Measurements from ENCODE around the gene CCN5.
A peak's percentile ranks its signal among the peaks of the same experiment; 100 is the strongest.

Gene CCN5

DNA sequence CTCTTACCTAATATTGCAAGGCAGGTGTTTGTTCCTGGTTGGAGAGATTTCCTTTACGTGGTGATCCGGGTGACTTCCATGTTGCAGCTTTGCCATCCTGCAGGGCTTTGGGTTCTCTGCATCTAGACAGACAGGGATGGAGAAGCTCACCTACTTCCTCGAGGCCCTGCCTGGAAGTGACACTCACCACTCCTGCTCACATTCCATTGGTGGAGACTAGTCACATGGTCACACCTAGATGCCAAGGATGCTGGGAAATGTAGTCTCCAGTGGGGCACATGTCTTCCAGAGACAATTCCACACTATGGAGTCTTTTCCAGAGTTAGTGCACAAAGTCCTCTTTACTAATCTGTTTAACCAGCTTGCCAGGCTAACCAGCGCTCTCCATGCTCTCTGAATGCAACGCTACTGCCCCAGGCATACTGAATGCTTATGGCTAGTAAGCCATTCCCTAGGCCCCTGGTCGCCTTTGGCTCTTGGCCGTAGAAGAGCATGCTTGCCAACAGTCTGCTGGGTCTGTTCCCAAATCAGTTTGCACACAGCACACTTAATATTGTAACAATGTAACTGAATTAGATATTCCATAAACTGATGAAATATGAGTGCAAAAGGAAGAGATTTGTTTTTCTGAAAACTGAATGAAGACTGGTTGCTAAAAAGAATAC, 23.8 kb downstream of the CCN5 start:
- DNase-seq = peak; percentile 11 to 16

DNA sequence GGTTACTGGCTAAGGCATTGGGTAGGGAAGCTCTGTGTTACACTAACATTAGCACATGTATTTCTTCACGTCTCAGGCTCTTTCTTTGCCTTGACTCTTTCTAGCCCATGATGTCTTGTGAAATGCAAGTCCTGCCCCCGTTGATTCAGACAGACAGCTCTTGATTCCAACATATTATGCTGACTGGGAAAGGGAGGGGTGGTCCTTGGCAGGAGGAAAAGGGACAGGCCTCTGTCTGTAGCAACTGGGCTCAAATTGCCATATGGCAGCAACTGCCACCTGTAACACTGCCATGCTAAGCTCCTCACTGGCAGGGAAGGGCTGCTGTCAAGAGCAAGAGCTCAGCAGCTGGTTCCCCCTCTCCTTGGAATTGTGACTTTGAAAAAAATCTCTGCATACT, 24.8 kb downstream of the CCN5 start:
- no peak for DNase-seq

DNA sequence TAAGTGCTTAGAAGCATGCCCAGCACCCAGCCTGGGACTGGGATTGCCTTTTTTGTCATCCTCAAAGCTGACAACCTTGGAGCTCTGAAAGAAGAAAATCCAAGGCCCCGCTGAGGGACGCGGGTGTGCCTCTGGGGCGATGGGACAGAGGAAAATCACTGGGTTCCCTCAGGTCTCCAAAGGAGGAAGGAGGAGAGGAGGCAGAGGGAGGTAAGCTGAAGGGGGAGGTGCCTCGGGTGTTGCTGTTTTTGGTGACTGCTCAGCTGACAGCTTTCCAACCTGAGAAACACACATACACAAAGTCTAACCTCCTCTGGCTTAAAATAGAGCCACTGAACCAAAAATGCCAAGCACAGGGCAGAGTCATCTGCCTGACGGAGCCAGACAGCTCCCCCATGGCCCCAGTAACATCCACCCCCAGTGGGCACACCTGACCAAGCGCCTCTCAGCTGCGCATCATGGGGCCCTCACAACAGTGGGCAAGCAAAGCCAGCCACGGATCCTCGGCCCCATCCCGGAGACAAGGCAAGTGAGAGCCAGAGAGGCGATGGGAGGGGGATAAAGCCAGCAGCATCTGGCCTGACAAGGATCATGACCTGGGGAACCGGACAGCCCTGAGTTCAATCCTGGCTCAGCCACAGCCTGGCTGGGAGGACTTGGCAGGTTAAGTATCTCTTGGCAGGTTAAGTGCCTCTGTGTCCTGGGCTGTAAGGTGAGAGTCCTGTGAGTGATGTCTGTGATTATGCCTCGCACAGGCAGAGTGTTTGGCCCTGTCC, 27.3 kb downstream of the CCN5 start:
- no peak for DNase-seq

DNA sequence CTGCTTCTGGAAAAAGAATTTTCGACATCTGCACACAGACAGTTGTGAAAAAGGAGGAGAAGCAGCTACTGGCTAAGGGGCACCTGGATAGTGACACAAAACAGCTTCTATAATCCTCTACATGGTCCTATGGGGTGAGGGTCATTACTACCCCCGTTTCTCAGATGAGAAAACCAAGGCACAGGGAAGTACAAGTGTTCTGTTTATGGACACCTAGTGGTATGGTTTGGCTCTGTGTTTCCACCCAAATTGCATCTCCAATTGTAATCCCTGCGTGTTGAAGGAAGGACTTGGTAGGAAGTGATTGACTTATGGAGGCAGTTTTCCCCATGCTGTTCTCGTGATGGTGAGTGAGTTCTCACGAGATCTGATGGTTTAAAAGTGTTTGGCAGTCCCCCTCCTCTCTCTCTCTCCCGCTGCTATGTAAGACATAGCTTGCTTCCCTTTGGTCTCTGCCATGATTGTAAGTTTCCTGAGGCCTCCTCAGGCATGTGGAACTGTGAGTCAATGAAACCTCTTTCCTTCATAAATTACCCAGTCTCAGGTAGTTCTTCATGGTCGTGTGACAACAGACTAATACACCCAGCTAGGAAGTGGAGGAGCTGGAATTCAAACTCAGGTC, 28.0 kb downstream of the CCN5 start:
- DNase-seq = no peak

DNA sequence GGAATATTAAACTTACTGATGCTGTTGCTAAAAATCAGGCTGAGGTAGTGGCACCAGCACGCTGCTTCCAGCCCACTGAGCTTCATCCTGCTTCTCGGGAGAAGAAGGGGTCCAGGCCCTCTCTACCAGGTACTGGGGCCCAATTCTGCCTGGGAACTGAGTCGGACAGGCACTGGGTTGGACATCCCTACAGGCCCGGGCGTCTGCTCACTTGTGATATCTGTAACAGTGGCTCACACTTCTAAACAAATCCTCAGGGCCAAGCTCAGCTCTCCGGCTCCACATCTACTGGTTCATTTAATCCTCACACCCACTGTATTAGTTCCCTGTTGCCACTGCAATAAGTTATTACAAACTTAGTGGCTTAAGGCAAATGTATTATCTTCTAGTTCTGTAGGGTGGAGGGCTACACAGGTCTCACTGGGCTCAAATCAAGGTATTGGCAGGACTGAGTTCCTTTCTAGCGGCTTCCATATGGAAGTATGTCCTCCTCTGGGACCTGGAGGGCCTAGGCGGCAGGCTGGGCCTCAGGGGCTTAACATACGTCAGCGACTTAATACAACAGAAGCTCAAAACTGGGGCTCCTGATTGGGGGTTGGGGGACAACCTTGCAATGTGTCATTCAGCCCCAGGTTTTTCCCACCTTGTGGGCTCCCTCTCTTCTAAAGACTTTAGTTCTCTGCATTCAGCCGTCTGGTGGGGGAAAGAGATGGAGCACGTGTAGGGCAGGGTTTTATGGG, 28.9 kb downstream of the CCN5 start:
- no peak for DNase-seq

DNA sequence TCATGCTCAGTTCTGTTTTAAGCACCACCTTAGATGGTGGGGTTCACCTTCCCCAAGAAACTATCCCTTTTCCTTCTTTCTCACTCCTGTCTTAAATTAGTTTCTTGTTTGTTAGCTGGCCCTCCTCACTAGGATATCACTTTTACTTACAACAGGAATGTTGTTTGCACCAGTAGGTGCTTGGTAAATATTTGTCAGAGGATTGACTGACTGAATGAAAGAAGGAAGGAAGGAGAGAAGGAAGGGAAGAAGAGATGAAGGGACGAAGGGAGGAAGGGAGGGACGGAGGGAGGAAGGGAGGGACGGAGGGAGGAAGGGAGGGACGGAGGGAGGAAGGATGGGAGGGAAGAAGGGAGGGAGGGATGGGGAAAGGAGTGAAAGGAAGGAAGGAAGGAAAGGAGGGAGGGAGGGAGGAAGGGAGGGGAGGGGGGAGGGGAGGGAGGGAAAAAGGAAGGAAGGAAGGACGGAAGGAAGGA, 30.0 kb downstream of the CCN5 start:
- no peak for DNase-seq

DNA sequence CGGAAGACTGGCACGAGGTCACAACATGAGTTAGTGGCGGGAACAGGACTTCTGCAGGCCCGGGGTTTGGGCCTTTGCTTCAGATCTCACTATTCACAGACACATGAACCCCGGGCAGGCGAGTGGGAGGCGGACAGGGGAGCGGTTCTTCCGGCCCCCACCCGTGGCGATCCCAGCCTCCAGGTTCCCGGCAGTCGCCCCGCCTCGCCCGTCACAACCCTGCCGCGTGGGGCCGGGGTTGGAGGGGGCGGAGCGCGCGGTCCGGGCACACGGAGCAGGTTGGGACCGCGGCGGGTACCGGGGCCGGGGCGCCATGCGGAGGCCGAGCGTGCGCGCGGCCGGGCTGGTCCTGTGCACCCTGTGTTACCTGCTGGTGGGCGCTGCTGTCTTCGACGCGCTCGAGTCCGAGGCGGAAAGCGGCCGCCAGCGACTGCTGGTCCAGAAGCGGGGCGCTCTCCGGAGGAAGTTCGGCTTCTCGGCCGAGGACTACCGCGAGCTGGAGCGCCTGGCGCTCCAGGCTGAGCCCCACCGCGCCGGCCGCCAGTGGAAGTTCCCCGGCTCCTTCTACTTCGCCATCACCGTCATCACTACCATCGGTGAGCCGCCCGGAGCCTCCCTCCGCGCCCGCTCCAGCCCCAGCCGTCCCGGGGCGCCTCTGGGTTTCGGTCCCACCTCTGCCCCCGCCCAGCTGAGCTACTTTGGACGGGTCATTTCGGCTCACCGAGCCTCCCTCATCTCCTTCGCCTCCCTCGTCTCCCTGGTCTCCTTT, 30.6 kb downstream of the CCN5 start, which contains the start of gene KCNK15:
KCNK15 (plus strand) TSS at position 268 of the 769 bp plus-strand sequence; CDS start at position 314, 46 bp downstream.
- no peak for DNase-seq

DNA sequence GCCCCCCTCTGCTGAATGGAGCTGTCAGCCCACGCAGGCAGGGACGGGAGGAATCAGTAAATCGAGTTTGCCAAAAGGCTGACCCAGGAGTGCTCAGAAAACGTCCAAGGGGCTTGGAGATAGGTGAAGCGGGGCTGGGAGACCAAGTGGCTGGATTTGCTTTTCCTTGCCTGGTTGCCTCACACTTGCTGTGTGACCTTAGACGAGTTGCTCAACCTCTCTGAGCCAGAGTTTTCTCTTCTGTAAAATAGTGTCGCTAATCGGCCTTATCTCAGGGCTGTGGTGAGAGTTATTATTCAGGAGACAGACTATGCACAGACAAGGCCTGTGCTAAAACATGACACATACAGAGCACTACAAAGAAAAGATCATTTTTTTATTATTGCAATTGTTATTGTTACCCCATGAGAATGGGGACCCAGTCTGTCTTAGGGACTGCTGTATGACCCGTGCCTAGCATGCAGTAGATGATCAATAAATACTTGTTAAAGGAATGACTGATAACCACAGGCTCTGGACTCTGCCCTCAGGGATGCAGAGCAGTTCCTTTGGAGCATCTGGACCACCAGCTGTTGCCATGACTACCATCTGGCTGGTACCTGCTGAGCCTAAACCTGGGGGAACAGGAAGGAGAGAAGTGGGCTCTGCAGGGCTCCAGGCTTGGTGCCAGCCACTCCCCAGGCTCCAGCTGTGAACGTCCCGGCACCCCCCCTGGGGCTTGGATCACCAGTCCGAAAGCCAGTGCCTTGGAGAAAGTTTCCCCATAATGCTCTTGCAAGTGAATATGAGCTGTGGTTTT, 31.4 kb downstream of the CCN5 start:
- DNase-seq = no peak

DNA sequence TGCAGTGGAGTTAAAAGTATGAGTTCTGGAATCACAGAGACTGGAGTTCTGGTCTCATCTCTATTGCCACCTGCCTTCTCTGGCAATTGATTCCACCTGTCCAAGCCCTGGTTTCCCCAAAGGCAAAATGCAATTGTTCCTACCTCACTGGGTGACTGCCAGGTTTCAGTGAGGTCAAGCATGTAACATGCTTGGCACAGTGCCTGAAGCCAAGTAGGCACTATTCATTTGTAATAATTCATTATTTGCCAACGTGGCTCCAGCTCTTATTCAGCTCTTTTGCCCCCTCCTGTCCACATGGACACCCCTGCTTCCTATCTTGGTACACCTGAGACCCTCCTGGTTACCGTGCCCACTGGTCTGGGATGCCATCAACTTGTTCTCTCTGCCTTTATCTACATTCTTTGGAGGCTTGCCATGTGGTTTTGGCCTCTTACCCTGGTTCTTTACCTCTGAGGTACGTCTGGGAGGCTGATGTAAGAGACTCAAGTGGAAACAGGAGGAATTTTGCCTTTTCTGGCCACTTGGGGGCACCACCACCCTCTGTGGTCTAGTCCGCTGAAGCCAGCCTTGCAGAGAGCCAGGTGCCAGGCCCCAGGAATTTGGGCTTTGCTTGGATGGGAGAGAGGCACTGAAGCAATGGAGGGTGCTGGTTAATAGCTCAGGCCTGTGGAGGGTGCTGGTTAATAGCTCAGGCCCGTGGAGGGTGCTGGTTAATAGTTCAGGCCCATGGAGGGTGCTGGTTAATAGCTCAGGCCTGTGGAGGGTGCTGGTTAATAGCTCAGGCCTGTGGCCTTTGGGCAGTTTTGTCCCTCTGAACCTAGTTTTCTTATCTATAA, 32.2 kb downstream of the CCN5 start:
- peak; percentile 58 to 61 for DNase-seq

DNA sequence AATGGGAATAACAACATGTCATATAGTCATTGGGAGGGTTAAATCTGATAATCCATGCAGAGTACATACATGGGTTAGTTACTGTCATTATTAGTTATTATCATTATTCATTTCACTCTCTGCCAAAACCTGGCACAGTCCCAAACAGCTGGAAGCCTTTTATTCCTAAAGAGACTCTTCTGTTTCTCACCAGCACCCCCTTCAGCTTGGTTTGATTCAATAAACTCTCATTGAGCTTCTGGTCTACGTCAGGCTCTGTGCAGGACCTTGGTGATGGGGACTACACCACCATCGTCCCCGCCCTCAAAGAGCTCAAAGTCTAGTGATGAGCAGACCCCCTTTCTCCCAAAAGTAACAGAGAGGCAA, 32.8 kb downstream of the CCN5 start:
- DNase-seq = no peak

DNA sequence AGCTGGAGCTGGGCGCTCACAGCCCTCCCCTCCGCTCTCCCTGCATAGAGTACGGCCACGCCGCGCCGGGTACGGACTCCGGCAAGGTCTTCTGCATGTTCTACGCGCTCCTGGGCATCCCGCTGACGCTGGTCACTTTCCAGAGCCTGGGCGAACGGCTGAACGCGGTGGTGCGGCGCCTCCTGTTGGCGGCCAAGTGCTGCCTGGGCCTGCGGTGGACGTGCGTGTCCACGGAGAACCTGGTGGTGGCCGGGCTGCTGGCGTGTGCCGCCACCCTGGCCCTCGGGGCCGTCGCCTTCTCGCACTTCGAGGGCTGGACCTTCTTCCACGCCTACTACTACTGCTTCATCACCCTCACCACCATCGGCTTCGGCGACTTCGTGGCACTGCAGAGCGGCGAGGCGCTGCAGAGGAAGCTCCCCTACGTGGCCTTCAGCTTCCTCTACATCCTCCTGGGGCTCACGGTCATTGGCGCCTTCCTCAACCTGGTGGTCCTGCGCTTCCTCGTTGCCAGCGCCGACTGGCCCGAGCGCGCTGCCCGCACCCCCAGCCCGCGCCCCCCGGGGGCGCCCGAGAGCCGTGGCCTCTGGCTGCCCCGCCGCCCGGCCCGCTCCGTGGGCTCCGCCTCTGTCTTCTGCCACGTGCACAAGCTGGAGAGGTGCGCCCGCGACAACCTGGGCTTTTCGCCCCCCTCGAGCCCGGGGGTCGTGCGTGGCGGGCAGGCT, 35.1 kb downstream of the CCN5 start:
- no peak for DNase-seq

DNA sequence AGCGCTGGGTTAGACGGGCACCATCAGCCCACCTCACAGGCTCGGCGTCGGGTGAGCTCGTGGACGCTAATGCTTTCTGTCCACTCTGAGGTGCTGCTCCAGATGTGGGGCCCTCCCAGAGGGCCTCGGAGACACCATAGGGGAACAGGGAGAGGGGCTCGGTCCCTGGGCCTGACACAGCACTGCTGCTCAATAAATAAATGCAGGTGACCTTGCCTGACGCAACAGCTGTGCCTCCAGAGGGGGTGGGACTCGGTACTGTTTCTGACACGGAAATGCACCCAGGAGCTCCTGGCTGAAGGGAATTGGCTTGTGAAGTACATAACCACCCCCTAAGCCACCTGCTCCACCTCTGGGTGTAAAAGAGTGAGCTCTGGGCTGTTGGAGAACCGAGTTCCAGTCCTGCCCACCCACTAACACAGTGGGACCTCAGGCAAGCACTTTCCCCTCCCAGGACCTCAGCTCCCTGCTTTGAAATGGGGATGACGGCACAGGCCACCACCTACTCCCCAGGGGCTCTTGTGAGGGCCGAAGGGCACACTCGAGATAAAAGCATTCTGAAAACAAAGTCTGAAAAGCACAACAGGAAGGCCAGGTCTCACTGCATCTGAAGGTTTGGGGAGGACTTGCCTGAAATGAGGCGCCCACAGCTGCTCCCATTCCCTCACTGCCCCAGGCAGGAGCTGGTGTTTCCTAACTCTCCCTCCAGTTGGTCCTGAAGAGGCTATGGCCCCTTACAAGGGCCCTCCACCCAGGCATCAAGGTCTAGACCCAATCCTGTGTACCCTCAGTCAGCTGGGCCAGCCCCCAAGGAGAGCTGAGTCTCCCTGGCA, 37.1 kb downstream of the CCN5 start:
- DNase-seq = no peak

DNA sequence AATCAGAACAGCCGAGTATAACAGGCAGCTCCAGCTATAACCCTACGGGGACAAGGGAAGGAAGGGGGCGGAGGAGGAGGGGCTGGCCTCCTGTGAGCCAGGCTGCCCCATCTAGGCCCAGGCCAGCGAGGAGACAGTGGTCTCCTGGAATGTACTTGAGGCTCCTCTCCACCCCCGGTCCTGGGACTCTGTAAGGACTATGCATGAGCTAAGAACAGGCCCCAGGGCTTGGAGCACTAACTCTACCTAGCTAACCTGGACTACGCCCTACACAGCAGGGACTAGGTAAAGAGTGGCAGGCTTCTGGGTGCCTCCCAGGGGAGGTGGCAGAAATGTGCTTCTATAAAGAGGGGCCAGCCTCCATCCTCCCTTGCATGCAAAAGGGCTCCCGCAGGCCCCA, 39.4 kb downstream of the CCN5 start:
- no peak for DNase-seq

DNA sequence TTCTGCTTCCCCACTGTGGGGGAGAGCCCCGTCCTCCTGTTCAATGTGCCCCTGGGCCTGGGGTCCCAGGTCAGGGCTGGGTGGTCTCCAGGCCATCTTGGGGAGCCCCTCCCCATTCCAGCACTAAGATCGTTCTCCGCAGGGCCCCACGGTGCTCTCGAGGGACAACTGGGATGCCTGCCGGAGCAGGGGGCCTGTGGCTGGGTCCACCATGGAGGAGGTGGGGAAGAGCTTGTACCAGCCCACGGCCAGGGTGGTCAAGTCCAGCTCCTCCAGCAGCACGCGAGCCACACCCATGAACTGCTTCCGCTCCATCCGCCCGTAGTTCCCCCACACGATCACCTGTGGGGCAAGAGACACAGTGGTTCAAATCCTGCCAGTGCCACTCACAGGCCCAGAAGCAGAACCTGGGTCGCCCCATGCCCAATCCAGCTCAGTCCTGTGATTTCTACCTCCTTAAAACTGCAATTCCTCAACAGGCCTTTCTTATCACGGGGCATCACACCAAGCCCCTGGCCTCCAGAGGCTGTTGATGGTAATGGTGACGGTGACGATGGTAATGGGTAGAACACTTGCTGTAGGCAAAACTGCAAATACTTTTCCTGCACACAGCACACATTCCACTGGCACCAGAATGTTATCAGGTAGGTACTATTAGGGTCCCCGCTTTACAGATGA, 41.0 kb downstream of the CCN5 start:
- no peak for DNase-seq

DNA sequence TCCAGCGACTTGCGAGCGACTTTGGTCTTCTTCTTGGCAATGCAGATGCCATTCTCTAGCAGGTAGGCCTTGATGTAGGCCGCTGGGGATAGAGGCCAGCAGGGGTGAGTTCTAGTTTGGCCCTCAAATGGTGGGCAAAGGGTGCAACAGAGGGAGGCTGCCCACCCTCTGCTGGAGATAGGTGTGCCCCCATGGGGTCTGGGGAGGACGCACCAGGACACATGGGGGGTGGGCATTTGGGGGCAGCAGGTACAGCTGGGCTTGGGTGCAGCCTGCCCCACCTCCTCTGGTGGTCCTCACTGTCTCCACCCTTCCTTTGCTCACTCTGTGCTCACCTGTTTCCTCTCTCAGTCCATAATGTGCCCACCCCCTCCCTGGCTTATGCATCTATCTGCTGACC, 41.8 kb downstream of the CCN5 start:
- DNase-seq = no peak

DNA sequence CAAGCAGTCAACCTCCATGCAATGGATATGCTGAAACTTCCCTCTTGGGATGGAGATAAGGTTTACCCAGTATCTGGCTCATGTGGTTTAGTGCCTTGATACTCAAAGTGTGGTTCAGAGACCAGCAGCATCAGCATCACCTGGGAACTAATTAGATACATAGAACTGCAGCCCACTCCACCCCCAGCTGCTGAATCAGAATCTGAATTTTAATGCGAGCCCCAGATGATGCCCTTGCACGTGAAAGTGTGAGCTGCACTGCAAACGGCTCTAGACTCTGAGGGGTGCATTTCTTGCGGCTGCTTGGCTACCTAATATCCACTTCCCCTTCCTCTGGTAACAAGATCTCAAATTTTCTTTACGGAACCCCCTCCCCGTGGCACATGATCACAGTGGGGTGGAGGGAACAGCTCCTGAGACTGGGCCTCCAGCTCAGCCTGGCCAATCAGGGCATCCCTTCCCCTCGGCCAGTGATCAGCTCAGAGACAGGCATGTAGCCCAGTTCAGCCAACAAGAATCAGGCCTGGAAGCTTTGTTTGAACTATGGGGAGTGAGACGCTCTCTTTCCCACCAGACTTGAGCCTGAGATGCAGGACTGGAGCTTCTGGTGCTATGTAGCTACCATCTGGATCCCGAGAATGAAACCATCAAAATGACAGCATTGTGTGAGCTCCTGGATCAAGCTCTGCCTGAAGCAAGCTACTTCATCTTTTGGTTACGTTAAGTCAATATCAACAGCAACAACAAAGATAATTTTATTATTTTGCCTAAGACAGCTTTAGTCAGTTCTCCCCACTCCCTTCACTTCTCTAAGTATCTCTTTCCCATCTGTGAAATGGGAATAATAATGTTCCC, 43.3 kb downstream of the CCN5 start:
- no peak for DNase-seq

DNA sequence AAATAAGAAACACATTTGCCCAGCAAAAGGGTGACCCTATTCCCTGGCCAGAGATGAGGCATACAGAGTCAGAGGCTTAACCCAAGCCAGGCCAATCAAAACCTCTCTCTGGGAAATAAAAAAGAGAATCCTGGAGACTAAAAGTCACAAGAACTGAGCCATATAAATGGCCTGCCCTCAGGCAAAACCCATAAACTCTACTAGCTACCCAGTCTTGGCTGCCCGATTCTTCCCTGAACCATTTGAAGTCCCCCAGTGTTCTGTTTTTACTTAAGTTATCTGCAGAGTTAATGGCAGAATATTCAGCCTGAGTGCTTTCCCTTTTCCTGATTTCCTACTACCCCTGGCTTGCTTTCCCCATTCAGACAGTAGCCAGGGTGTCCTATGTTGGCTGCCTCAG, 44.4 kb downstream of the CCN5 start:
- no peak for DNase-seq
